Fibroblast of skin of left quadriceps (primary cell): Measurements from ENCODE around the gene TBXT.
"Not testable (repeated sequence)": the region's sequence is repeated elsewhere in the genome, so short reads cannot be mapped to it uniquely, and the experiment has no call there.

ENCODE experiments used
- DNase-seq, 2 experiments: peaks; one replicate each; pipeline ENCODE4 v3.0.0-alpha.2; 2013; ENCODE audit warnings: low read depth in 2 of 2

The TBXT gene

GRCh38 chr6:166167801-166168615 lies at the start of gene TBXT:
Gene TBXT (minus strand): TSS chr6:166167851. CDS start chr6:166167591, 260 bp downstream.
- DNase-seq: no peak

- no peak for DNase-seq
These were observed 39.6 kb upstream of the TBXT start for GRCh38 chr6:166207284-166207561.

- no peak for DNase-seq
These were observed 39.0 kb upstream of the TBXT start for GRCh38 chr6:166206510-166207283.

- no peak for DNase-seq
These were observed 38.4 kb upstream of the TBXT start for GRCh38 chr6:166206066-166206465.

GRCh38 chr6:166204852-166205650 lies 37.4 kb upstream of the TBXT start:
- no peak for DNase-seq

GRCh38 chr6:166203641-166204222 lies 36.1 kb upstream of the TBXT start:
- no peak for DNase-seq

GRCh38 chr6:166203003-166203640 lies 35.5 kb upstream of the TBXT start:
- no peak for DNase-seq

- no peak for DNase-seq
These were observed 34.7 kb upstream of the TBXT start for GRCh38 chr6:166202321-166202733.

- DNase-seq: no peak
These were observed 34.2 kb upstream of the TBXT start for GRCh38 chr6:166201878-166202277.

- no peak for DNase-seq
These were observed 29.7 kb upstream of the TBXT start for GRCh38 chr6:166197361-166197760.

- DNase-seq: no peak
These were observed 28.2 kb upstream of the TBXT start for GRCh38 chr6:166195860-166196238.

GRCh38 chr6:166194914-166195859 lies 27.5 kb upstream of the TBXT start:
- DNase-seq: no peak

- no peak for DNase-seq
These were observed 24.9 kb upstream of the TBXT start for GRCh38 chr6:166192557-166192956.

GRCh38 chr6:166192136-166192535 lies 24.5 kb upstream of the TBXT start:
- no peak for DNase-seq

GRCh38 chr6:166179704-166180103 lies 12.1 kb upstream of the TBXT start:
- DNase-seq: no peak

GRCh38 chr6:166176106-166176505 lies 8.5 kb upstream of the TBXT start:
- no peak for DNase-seq

GRCh38 chr6:166175093-166175492 lies 7.4 kb upstream of the TBXT start:
- DNase-seq: not testable (repeated sequence)

GRCh38 chr6:166174031-166174430 lies 6.4 kb upstream of the TBXT start:
- no peak for DNase-seq

GRCh38 chr6:166173281-166173951 lies 5.8 kb upstream of the TBXT start:
- DNase-seq: no peak

- DNase-seq: no peak
These were observed 4.9 kb upstream of the TBXT start for GRCh38 chr6:166172546-166172945.
